Brain microvascular endothelial cell (primary cell): ENCODE results near the gene SCAPER.

Experiments
- DNase-seq: peaks from one replicate; pipeline ENCODE4 v3.0.0-alpha.2; 2020
- H3K27ac ChIP-seq: fragments of 250-450 bp; sonication (Bioruptor Pico); 2 replicates; pipeline ENCODE4 v1.5.1; 2020; ENCODE audit warnings: mild to moderate bottlenecking, moderate library complexity
- H3K27me3 ChIP-seq: fragments of 250-450 bp; sonication (Bioruptor Pico); replicated peaks from 2 replicates; pipeline ENCODE4 v1.5.1; 2020; ENCODE audit warnings: mild to moderate bottlenecking
- H3K36me3 ChIP-seq: fragments of 250-450 bp; sonication (Bioruptor Pico); replicated peaks from 2 replicates; pipeline ENCODE4 v1.5.1; 2020; ENCODE audit warnings: mild to moderate bottlenecking
- H3K4me3 ChIP-seq: 2 replicates; pipeline ENCODE4 v1.5.1; 2011; ENCODE audit warnings: low read depth, mild to moderate bottlenecking, control low read depth, low read length, moderate library complexity
- CTCF ChIP-seq: IDR thresholded peaks from 2 replicates; pipeline ENCODE4 v1.5.1; 2011; ENCODE audit warnings: low read depth, mild to moderate bottlenecking, moderate library complexity, low read length, control low read depth, inconsistent platforms; ENCODE audit errors: missing control alignments
- in situ Hi-C: cut with HindIII; loops from 2 replicates; pipeline ENCODE4 v1.10.0; 2017; ENCODE audit warnings: low sequenced_read_pairs, low pct_ligation_motif_present

Gene SCAPER

GRCh38 chr15:76343313-76343996 lies 561.7 kb downstream of the SCAPER start:
- TF ChIP-seq CTCF: no peak
- DNase-seq: no peak
- peaks cover 93% of the 10 kb centered on the region for H3K27me3 ChIP-seq
- in situ Hi-C loops: no loop called here
- H3K36me3 ChIP-seq: no peaks in the 10 kb centered on the region
- no peak overlapping the region for H3K4me3 ChIP-seq
- H3K27ac ChIP-seq: no peak overlapping the region

DNA sequence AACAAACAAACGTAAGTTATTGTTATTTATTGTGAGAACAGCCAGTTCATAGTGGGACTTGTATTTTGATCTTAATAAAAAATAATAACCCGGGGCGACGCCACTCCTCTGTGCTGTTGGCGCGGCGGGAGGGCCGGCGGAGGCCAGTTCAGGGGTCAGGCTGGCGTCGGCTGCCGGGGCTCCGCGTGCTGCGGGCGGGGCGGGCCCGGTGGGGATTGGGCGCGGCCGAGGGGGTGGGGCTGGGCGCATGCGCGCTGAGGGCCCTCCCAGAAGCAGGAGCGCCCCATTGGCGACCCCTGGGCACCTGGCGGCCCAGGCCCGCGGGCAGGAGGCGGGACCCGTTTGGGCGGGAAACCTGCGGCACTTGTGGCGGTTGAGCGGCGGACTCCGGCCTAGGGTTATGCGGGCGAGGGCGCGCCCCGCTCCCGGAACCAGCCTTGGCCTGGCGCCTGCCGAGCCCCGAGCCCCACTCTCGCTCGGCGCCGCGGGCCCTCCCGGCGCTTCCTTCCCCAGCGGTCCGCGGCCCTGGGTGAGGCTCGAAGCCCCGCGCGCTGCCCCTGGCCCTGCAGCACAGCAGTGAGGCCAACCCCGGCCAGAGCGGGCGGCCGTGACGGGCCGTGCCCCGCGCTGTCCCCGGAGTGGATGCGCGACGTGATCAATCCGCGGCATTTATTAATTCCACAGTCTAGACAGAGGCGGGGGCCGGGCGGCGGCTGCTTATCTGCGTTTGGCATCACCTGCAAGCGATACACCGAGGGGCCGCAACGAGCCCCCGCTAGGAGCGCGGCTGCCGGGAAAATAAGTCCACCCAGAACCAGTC lies 562.5 kb downstream of the SCAPER start:
- no peak for DNase-seq
- Histone ChIP-seq H3K4me3 (no peak overlapping the region), H3K27me3 (peaks cover 97% of the 10 kb centered on the region), H3K27ac (no peak overlapping the region), H3K36me3 (no peaks in the 10 kb centered on the region)
- in situ Hi-C loops: no loop called here
- no peak for TF ChIP-seq CTCF

DNA sequence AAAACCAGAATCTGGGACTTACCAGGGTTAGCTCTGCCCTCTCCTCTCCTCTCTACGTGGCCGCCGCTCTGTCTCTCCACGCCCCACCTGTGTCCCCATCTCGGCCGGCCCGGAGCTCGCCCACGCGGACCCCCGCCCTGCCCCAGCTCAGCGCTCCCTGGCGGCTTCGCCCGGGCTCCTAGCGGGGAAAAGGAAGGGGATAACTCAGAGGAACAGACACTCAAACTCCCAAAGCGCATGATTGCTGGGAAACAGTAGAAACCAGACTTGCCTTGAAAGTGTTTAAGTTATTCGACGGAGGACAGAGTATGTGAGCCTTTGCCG lies 563.1 kb downstream of the SCAPER start:
- Histone ChIP-seq H3K36me3 (no peaks in the 10 kb centered on the region), H3K27ac (no peak overlapping the region), H3K4me3 (no peak overlapping the region), H3K27me3 (peaks cover 97% of the 10 kb centered on the region)
- DNase-seq: no peak
- TF ChIP-seq CTCF: no peak
- in situ Hi-C loops: no loop called here

- Histone ChIP-seq H3K27ac (no peak overlapping the region), H3K4me3 (no peak overlapping the region)
Observed at GRCh38 chr15:76341366-76342057, 563.6 kb downstream of the SCAPER start.

GRCh38 chr15:76340803-76341365 lies 564.3 kb downstream of the SCAPER start:
- peak; percentile 56 for TF ChIP-seq CTCF
- H3K4me3 ChIP-seq: no peak overlapping the region
- DNase-seq: no peak
- in situ Hi-C loops: no loop called here
- H3K27ac ChIP-seq: no peak overlapping the region
- peaks cover 90% of the 10 kb centered on the region for H3K27me3 ChIP-seq
- no peaks in the 10 kb centered on the region for H3K36me3 ChIP-seq

More at GRCh38 chr15:76341366-76342057, 563.6 kb downstream of the SCAPER start:
- DNase-seq: no peak
- in situ Hi-C loops: no loop called here
- H3K36me3 ChIP-seq: no peaks in the 10 kb centered on the region
- no peak for TF ChIP-seq CTCF
- peaks cover 96% of the 10 kb centered on the region for H3K27me3 ChIP-seq
